NCI-H146 treated with DMSO at 0.1 percent for 48 hours (cell line): ENCODE measurements around the gene PPCS.
A peak's percentile ranks its signal among the peaks of the same experiment; 100 is the strongest.
"Not testable (repeated sequence)": the region's sequence is repeated elsewhere in the genome, so short reads cannot be mapped to it uniquely, and the experiment has no call there.

Source experiments
- DNase-seq: peaks from one replicate; lab custom pipeline; 2025; ENCODE audit not compliant: unreplicated experiment; lab: John Stamatoyannopoulos, UW

PPCS gene

GRCh38 chr1:42450061-42450460 lies 6.3 kb upstream of the PPCS start:
- DNase-seq: no peak

- DNase-seq: no peak
Observed at GRCh38 chr1:42453386-42453785, 3.0 kb upstream of the PPCS start.

DNA sequence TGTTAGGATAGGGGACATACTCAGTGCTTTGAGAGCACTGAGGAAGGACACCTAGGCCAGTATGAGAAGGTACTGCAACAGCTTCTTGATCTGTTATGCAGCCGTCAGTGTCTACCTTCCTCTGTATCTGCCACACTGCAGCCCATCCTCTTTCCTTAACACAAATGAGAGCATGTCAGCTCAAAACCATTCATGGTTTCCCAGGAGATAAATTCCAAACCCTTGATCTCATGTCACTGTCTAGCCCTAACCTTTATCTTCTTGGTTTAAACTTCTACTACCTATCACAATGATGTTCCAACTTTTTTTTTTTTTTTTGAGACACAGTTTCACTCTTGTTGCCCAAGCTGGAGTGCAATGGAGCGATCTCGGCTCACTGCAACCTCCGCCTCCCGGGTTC lies 1.9 kb upstream of the PPCS start:
- no peak for DNase-seq

GRCh38 chr1:42456754-42457089 lies 379 bp downstream of the PPCS start:
- no peak for DNase-seq

- DNase-seq: no peak
Observed at GRCh38 chr1:42461196-42461595, 4.9 kb downstream of the PPCS start.

DNA sequence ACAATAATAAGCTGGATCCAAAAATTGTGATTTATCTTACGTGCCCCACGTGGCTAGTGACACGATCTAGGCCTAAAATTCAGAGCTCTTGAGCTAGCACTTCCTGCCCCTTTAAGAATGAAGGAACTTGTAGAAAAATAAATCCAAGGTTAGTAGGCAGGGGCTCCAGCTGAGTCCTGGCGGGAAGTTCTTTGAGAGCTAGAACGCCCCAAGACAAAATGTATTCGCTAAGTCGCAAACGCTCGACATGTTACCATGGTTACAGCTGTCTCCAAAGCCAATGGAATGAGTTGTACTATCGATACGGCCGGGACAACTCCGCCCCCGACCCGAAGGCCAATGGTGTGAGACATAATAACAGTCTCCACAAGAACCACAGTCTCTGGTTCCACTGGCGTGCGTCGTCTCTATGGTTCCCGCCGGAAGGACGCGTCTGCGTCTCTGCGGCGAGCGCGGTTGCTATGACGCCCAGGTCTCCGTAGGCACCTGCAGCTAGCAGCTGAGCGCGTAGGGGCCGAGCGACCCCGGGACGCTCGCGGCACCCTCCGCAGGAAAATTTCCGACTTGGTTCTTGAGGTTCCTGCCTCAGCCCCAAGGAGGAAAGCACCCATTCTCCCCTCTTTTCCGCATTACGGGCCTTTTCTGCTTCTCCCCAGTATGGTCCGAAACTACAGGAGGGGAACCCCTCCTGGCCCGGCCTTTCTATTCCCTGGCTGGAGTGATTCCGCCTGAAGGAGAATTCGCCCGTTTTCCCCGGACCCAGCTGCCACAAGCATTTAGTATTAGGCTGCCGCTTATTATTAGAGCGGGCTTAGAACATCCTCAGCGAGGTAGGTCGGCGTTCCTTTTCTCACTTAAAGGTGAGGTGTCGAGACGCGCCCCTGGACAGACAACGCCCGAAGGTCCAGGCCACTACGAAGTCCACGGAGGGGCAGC lies 6.8 kb downstream of the PPCS start, which contains the start of gene CCDC30:
Gene CCDC30 (plus strand): TSS at position 459 of the 936 bp plus-strand sequence. CDS start 17,266 bp downstream, outside the sequence.
- DNase-seq: peak; percentile 93

GRCh38 chr1:42463921-42464320 lies 7.6 kb downstream of the PPCS start:
- DNase-seq: no peak

DNA sequence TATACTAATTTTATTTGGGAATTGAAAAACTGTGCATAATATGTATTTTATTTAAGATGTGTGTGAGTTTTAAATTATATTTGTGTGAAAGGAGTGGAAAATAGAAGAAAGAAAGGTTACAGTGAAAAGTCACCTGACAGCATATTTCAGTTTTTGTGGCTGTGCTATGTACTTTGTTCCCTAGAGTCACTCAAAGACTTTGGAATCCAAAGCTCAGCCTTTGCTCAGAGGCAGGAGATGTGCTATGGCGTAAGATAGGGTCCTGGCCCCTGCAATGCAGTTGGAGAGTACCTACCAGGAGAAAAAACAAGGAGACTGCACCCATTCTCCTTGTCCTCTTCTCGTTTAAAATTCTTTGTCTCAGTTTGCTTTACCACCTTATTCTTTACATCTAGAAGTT lies 9.7 kb downstream of the PPCS start:
- DNase-seq: no peak

DNA sequence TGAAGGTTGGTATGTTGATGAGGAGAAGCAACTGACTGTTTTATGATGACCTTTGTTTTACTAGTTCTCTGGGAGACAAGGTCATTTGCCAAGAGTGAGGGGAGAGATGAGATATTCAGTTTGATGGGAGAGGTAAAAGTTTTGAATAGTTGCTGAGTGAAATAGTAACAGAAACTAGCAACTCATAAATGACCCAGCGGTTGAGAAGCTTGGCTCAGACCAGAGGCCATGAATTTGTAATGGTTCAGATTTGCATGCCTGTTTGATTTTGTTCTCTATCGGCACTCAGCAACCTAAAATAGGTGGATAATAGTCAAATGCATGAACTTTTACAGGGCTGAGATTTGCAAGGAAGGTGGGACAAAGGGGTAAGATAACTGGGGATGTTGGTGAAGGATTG lies 13.4 kb downstream of the PPCS start:
- DNase-seq: no peak

GRCh38 chr1:42476605-42477004 lies 20.3 kb downstream of the PPCS start:
- no peak for DNase-seq

- not testable (repeated sequence) for DNase-seq
Observed at GRCh38 chr1:42477354-42477753, 21.0 kb downstream of the PPCS start.

DNA sequence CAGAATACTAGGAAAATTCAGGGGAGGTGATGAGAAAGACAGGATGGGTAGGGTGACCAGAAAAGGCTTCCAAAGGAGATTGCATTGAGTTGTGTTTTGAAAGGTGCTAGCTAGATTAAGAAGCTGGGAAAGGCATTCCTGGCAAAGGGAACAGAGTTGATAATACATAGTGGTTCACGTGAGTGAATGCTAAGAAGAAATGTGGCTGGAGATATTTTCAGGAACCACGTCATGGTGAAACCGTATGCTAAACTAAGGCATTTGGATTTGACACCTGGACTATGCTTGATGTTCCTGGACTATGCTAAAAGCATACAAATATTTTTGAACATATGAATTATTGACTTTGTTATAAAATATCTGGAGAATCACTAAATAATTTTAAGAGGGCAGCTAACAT lies 21.4 kb downstream of the PPCS start:
- DNase-seq: no peak

DNA sequence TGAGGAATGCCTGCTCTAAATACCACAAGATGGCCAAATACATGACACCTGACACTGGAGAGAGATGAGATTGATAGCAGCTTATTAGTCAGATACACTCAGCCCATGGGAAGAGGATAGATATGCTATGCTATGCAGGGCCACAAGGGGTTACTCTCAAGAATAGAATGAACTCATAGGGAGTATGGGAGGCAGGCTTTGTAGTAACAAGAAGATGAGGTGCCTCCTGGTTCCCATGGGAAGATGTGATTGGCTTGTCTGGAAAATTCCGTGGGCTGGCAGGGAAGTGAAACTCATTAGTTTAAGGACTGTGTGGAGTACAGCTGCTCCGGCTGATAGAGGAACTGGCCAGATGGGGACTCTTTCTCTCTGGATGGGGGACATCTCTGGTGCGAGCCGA lies 23.3 kb downstream of the PPCS start:
- no peak for DNase-seq

DNA sequence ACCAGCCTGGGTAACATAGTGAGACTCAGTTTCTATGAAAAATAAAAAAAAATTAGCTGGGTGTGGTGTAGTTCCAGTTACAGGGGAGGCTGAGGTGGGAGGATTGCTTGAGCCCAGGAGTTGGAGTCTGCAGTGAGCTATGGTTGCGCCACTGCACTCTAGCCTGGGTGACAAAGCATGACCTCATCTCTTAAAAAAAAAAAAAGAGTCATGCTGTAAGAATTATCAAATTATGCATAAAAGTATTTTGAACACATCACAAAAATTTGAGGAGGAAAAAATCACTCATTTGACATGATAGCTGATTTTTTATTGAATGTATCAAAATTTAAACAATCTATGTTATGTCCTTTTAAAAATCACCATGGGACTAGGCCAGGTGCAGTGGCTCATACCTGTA lies 24.6 kb downstream of the PPCS start:
- no peak for DNase-seq

DNA sequence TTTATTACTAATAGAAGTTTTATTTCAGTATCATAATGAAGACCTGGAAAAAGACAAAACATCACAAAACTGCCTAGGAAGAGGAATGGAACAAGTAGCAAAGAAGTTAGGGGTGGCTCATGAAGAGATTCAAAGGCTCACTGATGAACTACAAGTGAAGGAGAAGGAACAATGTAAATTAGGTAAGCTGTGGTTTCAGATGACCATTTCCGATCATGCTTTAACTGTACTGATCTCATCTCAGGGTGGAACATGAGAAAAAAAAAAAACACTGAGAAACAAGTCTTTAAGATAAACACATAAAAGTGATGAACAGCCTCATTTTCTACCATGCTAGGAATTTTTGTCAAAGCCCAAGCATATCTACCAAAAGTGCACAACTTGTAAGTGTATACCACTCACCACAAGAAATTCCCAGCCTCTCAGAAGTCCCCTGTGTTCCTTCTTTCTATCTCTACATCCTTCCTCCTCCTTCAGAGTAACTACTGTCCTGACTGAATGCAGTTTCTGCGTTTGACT lies 26.4 kb downstream of the PPCS start:
- no peak for DNase-seq

GRCh38 chr1:42484382-42484781 lies 28.0 kb downstream of the PPCS start:
- no peak for DNase-seq

- DNase-seq: no peak
Observed at GRCh38 chr1:42490237-42490636, 33.9 kb downstream of the PPCS start.

DNA sequence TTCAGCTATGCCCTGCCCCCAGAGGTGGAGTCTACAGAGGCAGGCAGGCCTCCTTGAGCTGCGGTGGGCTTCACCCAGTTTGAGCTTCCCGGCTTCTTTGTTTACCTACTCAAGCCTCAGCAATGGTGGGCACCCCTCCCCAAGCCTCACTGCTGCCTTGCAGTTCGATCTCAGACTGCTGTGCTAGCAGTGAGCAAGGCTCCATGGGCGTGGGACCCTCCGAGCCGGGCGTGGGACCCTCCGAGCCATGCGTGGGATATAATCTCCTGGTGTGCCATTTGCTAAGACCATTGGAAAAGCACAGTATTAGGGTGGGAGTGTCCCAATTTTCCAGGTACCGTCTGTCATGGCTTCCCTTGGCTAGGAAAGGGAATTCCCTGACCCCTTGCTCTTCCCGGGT lies 45.7 kb downstream of the PPCS start:
- not testable (repeated sequence) for DNase-seq

DNA sequence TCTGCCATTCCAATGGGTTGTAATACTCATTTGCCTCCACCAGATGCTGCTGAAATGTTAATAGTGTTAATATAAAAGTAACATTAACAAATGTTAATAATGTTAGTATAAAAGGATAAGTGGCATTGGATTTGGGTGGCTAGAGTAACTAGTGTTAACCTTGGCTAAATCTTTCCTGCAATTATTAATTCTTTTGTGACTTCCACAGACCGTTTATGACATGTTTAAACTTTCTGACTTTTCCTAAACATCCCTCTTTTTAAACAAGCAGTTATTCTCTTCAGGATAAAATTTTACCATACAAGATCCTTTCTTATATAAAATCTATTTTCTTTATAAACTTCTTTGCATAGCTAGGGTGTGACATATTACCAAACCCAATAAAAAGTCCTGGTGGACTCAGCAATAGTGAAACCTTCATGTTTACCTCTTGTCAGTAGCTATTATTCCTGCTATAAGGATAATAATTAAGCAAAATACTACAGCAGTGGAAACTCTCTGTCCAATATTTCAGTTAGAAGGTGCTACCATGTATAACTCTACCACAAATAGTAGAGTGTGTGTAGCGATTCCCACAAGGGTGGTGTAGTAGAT lies 48.3 kb downstream of the PPCS start:
- no peak for DNase-seq

- DNase-seq: no peak
Observed at GRCh38 chr1:42506576-42506975, 50.2 kb downstream of the PPCS start.
